Subcutaneous adipose tissue (tissue), 4 donors: ENCODE data around the gene FHOD3. TPM values are rescaled to one million over a fixed set of nuclear protein-coding genes. Genes with fewer than 3 reads are reported as not detected.

ENCODE experiments used
- total RNA-seq, 4 donors: library from RNA; depleted of rRNA; stranded (reverse); fragments of >200 nt; gene quantifications; one replicate each; pipeline ENCODE4 v1.1.0, GENCODE V29; 2016
- TF ChIP-seq, protein P1 (sequence below): fragments of 450-650 bp; IDR thresholded peaks from one replicate; pipeline ENCODE4 v1.5.1; 2016; ENCODE audit warnings: low read depth, mild to moderate bottlenecking, control low read depth, antibody characterized with exemption, moderate library complexity

Gene FHOD3
- total RNA-seq, 4 donors from 2014 or later, result 1.5 to 5.4 (median 3.3) TPM

- TF ChIP-seq, protein P1, sequence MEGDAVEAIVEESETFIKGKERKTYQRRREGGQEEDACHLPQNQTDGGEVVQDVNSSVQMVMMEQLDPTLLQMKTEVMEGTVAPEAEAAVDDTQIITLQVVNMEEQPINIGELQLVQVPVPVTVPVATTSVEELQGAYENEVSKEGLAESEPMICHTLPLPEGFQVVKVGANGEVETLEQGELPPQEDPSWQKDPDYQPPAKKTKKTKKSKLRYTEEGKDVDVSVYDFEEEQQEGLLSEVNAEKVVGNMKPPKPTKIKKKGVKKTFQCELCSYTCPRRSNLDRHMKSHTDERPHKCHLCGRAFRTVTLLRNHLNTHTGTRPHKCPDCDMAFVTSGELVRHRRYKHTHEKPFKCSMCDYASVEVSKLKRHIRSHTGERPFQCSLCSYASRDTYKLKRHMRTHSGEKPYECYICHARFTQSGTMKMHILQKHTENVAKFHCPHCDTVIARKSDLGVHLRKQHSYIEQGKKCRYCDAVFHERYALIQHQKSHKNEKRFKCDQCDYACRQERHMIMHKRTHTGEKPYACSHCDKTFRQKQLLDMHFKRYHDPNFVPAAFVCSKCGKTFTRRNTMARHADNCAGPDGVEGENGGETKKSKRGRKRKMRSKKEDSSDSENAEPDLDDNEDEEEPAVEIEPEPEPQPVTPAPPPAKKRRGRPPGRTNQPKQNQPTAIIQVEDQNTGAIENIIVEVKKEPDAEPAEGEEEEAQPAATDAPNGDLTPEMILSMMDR, result no peak
Measured at GRCh38 chr18:36745219-36745975, 447.9 kb downstream of the FHOD3 start.

GRCh38 chr18:36752929-36753865, 455.7 kb downstream of the FHOD3 start:
- TF ChIP-seq, protein P1, result no peak

DNA sequence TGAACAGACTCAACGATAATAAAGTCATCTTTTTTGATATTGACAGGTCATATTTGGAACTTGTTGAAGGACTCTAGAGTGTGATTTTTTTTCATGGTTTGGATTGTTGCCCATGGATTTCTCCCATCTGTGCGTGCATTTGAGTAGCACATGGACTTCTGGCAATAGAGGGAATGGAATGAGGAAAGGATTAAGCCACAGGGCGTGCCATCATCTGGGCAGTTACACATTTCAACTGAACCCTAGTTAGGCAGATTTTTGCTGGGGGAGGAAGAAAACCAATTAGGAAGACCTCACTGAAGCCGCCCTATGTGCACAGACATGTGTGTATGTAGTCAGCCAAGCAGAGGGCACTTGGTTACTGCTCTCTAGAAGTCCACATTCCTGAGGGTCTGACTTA, 458.7 kb downstream of the FHOD3 start:
- TF ChIP-seq, protein P1, result no peak

DNA sequence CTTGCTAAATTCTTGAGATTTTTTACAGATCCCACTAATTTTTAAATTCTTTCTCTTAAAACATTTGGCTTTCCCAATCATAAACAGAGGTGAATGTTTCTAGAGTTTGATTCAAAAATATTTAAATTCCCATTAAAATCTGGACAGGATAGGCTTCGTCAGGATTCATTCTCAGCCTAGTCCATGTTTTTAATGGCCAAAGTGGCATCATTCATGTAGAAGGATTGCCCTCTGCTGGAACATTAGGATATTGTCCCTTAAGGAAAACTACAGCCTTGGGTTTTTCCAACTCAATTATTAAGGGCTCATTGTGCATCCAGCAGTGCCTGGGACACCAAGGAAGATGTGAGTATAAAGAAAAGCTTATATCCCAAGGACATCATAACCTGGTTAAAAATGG, 459.6 kb downstream of the FHOD3 start:
- TF ChIP-seq, protein P1, result no peak

DNA sequence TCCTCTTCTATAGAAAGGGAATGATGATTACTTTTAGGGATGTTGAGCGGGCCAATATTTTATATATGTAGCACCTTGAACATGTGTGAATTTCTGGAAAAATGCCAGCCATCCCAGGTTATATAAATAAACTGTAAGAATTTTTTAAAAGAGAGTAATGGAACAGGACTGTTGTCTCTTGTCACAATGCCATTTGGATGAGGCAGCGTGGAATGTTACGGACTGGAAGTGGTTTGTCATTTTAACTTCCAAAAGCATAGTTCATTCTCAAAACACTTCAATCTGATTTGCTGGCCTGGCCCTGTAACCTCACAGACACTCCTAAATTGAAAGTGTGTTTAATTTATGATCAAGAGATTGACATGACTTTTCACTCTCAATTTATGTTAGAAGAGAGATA, 460.5 kb downstream of the FHOD3 start:
- TF ChIP-seq, protein P1, result no peak

- TF ChIP-seq, protein P1, result no peak
Measured at GRCh38 chr18:36758623-36759022, 461.1 kb downstream of the FHOD3 start.

DNA sequence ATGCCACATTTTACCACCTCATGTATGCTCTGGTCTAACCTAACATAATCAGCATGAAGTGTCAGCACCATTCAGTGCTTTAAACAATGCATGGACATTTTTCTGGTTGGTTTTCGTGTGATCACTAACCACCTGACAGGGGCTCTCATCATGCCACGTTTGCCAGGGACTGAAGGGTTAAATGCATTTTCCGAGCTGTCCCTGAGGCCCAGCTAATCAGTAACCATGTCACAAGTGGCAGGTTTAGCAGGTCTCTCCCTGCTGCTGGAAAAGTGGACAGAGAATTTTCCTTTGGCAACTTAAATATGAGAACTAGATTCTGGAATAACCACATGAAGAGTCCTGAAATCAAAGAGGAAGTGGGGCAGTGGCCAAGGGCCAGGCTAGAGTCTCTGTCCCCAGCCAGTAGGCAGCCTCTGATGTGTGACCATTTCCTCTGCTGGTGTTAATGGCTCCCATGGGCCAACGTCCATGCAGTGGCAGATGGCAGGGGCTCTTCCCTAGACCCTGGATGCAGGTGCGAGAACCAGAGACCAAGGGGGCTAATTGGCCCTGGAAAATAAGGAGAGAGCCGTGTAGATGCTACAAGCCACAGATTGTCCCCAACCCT, 461.8 kb downstream of the FHOD3 start:
- TF ChIP-seq, protein P1, result no peak
